Measurements from ENCODE around the gene MELTF.

GRCh38 chr3:196965804-196966173 lies 63.8 kb downstream of the MELTF start:
- TF ChIP-seq GLIS3 (CRISPR knock-in tag; IDR thresholded peaks at IDR 0.05) (no peak), PATZ1 (CRISPR knock-in tag; IDR thresholded peaks at IDR 0.05; ENCODE audit: borderline replicate concordance) (no peak), ESRRG (CRISPR knock-in tag; IDR thresholded peaks at IDR 0.05) (no peak), TOX (CRISPR knock-in tag; IDR thresholded peaks at IDR 0.05; ENCODE audit: borderline replicate concordance) (no peak), CSDC2 (CRISPR knock-in tag; IDR thresholded peaks at IDR 0.05) (no peak), BACH2 (CRISPR knock-in tag; IDR thresholded peaks at IDR 0.05; ENCODE audit: borderline replicate concordance) (no peak), TCF4 (CRISPR knock-in tag; IDR thresholded peaks at IDR 0.05; ENCODE audit: borderline replicate concordance) (no peak), SNAI2 (CRISPR knock-in tag; IDR thresholded peaks at IDR 0.05) (no peak), POU6F1 (CRISPR knock-in tag; IDR thresholded peaks at IDR 0.05; ENCODE audit: borderline replicate concordance, low read depth) (no peak)
